GM18505 (cell line): ENCODE measurements around the gene NINL.
"Not testable (repeated sequence)": the region's sequence is repeated elsewhere in the genome, so short reads cannot be mapped to it uniquely, and the experiment has no call there.

ENCODE experiments used
- ATAC-seq: cut with Tn5 transposase; IDR thresholded peaks from one replicate; pipeline ENCODE4 v1.9.1; 2021; ENCODE audit not compliant: unreplicated experiment
- POLR2A ChIP-seq: IDR thresholded peaks from 4 replicates; pipeline ENCODE4 v1.6.1; 2011; ENCODE audit warnings: borderline replicate concordance; ENCODE audit not compliant: insufficient read depth, insufficient read length; ENCODE audit errors: extremely low read depth

NINL gene

DNA sequence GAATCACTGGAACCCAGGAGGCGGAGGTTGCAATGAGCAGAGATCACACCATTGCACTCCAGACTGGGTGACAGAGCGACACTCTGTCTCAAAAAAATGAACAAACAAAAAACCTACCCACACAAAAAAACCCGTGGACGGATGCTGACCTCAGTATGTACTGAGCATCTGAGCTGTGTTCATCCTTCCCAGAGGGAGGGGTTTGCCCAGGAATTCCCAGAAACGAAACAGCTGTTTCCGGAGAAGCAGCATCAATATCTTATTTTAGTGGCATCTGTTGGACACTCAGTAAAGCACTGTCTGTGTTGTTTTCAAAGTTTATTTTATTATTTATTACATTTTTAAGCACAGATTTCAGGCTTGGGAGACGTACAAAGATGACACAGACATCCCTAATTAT lies 19.8 kb upstream of the NINL start:
- no peak for ATAC-seq

DNA sequence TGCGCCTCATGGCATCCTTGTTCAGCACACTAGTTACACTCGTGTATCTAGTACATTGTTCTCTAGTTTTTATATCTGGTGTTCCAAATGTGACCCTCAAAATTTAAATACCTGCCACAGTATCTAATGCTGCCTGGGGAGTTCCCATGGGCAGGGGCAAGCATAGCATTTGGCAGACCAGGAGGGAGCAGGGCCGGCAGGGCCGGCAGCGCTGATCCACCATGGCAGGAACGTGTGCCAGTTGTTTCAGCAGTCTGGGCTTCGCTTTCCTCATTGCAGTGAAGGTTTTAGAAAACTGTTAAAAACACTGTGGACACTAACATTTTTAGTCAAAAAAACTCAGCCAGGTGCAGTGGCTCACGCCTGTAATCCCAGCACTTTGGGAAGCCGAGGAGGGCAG lies 19.3 kb upstream of the NINL start:
- no peak for ATAC-seq
- TF ChIP-seq POLR2A, result no peak

More for the DNA sequence above, 19.8 kb upstream of the NINL start:
- TF ChIP-seq POLR2A, result no peak

DNA sequence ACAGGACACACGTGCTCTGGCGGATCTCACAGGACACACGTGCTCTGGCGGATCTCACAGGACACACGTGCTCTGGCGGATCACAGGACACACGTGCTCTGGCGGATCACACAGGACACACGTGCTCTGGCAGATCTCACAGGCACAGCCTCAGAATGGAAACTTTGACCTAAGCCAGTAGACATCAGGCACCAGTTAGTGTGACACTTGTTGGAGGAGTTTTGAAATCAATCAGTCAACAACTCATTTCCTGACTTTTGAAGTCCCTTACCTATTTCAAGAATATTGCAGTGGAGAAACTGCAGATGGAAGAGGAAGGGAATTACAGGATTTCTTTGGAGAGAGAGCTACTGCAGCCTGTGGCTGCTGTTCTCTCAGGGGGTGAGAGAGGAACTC lies 17.6 kb upstream of the NINL start:
- not testable (repeated sequence) for ATAC-seq

DNA sequence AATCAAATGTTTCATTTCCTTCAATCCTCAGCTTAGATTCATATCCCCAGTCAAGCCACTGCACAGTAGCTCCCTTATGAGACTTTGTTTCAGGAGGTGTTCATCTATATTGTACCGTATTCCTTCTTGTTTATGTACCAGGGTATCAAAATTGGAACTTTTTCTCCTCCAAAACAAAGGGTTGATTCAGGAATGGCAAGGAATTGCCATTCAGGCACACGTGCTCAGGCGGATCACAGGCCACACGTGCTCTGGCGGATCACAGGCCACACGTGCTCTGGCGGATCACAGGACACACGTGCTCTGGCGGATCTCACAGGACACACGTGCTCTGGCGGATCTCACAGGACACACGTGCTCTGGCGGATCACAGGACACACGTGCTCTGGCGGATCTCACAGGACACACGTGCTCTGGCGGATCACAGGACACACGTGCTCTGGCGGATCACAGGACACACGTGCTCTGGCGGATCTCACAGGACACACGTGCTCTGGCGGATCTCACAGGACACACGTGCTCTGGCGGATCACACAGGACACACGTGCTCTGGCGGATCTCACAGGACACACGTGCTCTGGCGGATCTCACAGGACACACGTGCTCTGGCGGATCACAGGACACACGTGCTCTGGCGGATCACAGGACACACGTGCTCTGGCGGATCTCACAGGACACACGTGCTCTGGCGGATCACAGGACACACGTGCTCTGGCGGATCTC lies 17.0 kb upstream of the NINL start:
- ATAC-seq, result not testable (repeated sequence)

DNA sequence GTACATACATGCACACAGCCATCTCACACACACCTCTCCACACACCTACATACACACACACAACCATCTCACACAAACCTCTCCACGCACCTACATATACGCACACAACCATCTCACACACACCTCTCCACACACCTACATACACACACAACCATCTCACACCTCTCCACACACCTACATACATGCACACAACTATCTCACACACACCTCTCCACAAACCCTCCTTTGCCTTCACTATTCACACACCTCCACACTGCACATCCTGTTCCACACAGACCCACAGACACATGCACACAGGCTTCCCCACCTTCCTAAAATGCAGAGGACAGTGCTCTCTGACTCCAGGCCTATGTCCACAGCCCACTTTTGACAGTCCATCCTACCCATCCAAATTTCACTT lies 16.3 kb upstream of the NINL start:
- ATAC-seq, result no peak

DNA sequence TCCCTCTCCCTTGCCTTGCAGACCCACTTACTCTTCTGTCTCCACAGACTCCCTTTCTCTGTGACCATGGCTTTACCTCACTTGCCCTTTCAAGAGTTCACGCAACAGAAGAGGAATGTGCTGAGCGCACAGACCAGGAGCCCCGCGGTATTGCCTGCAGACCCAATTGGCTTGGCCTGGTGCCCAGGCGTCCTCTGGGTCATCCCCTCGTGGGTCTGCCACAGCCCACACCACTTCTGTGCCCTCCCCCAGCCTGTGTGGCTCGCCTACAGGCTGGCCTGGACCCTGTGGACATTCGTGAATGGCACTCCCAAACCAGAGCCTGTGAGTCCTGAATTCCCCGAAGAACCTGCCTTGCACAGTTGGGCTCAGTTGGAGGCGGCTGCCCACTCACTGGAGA lies 15.3 kb upstream of the NINL start:
- no peak for TF ChIP-seq POLR2A
- no peak for ATAC-seq

More for the DNA sequence above, 16.3 kb upstream of the NINL start:
- no peak for TF ChIP-seq POLR2A

DNA sequence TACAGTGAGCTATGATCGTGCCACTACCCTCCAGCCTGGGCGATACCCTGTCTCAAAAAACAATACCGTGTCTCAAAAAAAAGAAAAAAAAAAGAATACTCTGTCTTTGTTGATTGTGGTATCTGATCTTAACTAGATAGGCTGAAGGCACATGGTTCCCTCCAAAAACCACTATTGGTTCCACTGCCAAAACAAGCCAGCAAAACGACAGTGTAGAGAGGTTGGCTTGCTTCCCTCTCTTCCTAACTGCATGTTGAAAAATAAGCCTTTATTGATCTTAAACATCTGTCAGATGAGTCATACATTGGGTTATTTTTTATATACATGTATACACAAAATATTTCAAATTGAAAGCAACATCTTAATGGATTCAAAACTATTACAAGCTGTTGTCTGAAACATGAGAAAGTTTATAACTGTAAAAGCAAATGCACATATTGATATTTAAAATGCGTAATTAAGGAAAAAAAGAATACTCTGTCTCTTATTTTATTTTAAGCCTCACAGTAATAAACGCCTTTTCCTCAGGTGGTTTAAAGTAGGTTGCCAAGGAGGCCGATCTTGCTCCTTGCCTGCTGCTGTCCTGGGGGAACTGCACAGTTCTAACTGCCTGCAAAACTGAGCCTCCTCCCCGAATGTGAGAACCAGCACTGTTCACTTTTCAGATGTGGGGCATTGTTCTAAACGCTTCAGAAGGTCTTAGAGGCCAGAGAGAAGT lies 7.0 kb upstream of the NINL start:
- no peak for ATAC-seq
- no peak for TF ChIP-seq POLR2A

DNA sequence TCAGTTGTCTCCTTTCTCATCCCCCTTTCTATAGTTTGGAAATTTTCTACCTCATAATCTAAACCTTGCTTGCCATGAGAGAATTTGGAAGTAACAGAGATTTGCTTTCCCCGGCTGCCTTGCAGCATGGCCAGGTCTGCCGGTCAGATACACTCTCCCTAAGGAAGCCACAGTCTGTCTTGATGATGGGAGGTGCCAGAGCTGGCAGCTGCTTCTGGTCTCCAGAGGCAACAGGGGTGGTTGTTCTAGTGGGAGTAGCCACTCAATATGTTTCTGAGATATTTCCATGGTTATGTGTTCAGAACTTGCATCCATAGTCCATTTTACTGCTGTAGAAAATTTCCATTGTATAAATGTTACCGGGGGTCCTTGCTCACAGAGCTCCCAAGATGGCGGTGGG lies 5.4 kb upstream of the NINL start:
- ATAC-seq, result not testable (repeated sequence)

DNA sequence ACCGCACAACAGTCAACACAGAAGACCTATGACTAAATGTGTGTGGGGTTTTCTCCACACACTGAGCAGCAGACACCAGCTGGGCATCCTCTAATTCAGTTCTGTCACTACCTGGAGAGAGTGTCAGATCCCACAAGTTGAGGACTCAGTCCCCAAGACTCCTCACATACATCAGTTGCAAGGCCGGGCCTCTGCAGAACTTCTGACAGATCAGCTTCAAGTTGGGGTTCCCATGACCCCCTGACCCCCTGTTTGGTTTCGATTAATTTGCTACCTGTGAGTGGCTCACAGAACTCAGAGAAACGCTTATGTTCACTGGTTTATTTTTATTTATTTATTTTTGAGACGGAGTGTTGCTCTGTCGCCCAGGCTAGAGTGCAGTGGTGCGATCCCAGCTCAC lies 3.2 kb upstream of the NINL start:
- no peak for ATAC-seq
- no peak for TF ChIP-seq POLR2A

DNA sequence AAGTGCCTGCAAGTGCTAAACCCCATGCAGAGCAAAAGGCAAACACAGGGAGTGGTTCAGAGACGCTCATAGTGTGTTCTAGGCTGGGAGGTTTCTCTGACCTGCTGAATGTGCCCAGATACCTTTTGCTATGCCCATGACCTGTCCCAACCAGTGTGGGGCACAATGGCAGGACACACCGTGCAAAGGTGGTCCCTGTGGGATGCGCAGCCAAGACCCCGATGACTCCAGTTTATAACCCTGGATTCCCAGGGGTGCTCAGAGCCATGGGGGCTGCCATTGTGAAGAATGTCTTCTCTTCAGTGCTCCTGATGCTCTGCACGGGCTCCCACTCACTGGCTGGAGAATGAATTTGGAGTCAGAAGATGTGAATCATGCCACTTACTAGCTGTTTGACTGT lies 2.2 kb upstream of the NINL start:
- no peak for TF ChIP-seq POLR2A

DNA sequence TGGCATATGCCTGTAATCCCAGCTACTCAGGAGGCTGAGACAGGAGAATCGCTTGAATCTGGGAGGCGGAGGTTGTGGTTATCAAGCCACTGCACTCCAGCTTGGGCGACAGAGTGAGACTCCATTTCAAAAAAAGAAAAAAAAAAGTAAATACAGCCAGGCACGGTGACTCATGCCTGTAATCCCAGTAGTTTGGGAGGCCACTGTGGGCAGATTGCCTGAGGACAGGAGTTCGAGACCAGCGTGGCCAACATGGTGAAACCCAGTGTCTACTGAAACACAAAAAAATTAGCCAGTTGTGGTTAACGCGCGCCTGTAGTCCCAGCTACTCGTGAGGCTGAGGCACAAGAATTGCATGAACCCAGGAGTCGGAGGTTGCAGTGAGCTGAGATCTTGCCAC lies 1.5 kb upstream of the NINL start:
- no peak for TF ChIP-seq POLR2A
- ATAC-seq, result no peak

More for the DNA sequence above, 2.2 kb upstream of the NINL start:
- ATAC-seq, result no peak

DNA sequence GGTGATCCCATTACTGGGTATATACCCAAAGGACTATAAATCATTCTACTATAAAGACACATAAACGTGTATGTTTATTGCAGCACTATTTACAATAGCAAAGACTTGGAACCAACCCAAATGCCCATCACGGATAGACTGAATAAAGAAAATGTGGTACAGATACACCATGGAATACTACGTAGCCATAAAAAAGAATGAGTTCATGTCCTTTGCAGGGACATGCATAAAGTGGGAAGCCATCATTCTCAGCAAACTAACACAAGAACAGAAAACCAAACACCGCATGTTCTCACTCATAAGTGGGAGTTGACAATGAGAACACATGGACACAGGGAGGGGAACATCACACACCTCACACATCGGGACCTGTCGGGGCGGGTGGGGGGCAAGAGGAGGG lies 1.7 kb downstream of the NINL start:
- not testable (repeated sequence) for ATAC-seq

DNA sequence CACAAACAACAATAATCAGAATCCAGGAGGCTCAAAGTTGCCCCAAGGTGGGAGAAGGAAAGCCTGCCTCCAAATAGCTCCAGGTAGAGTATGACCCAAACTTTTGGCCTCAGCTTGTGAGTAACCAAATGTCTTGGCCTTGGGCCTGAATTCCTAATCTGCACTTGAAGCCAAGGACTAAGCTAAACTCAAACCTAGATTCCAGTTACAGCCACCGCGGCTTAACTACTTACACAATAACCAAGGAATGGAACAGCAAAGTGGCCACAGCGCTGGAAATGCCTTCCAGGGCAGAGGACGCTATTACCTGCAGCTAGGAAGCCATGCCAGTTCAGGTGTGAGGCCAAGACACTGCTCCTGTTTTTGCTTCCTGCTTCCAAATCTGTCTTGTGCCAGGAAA lies 4.6 kb downstream of the NINL start:
- no peak for ATAC-seq
- TF ChIP-seq POLR2A, result no peak

DNA sequence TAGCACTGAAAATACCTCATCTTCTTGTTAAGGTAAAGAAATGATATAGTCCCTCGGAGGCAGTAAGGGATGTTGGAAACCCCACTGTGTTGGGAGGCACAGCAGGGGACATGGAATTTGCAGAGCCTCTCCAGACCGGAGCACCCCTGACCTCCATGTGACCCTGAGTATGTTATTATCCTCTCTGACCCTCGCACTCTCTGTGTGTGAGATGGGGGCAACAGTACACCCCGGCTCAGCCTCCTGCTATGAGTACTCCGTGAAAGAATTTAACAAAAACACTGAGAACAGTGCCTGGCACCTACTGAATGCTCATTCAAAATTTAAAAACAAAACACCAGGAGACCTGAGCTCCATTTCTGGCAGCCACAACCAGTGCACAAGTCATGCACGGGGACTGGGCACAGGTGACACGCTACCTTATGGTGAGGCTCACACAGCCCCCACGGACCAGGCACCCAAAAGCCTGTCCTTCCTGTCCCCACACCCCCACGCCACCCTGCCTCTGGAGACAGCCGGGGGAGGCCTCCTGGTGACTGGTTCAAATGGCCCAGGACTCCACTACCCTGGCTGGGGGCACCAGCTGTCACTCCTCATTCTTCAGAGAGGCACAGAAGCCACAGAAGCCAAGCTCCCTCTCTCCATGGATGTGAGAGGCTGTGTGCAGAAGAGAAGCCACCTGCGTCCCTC lies 6.1 kb downstream of the NINL start:
- TF ChIP-seq POLR2A, result no peak
- ATAC-seq, result no peak
